ENCODE measurements around the gene TEX52.

The TEX52 gene

DNA sequence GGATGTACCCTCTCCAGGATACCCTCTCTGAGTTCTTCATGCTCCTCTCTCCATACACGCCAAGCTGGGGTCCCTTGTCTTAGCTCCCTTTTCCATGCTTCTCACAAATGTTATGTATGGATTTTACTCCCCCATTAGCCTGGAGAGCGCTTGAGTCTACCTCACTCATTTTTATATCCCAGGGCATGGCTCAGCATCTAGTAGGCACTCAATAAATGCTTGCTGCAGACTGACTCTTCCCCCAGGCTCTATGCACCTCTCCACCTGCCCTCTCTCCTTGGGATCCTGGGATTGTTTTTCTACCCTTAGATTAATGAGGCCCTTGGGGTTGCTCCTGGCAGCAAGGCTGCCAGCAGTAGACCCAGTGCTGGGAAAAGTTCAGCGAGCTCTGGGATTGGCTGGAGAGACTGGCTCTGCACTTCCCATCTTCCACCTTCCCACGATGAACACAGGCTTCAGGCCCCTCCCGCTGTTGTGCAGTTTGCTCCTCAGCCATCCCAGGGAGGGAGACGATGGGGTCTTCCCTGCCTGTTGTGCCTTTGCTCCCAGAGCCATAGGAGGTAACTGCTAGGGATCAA is 24.2 kb downstream of the TEX52 start:
- no peak for DNase-seq (ENCODE audit: low read depth)

DNA sequence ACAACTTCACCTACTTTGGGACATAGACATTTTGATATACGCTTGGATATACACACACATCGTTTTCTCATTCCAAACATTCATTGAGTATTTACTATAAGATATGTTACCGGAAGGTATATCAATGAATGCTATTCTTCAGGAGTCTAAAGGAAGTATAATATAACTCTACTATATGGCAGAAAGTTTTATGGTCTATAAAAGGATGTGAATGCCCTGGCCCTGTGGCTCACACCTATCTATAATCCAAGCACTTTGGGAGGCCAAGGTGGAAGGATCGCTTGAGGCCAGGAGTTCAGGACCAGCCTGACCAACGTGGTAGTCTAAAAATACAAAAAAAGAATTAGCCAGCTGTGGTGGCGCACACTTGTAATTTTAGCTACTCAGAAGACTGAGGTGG is 27.6 kb downstream of the TEX52 start:
- DNase-seq (ENCODE audit: low read depth) = no peak

DNA sequence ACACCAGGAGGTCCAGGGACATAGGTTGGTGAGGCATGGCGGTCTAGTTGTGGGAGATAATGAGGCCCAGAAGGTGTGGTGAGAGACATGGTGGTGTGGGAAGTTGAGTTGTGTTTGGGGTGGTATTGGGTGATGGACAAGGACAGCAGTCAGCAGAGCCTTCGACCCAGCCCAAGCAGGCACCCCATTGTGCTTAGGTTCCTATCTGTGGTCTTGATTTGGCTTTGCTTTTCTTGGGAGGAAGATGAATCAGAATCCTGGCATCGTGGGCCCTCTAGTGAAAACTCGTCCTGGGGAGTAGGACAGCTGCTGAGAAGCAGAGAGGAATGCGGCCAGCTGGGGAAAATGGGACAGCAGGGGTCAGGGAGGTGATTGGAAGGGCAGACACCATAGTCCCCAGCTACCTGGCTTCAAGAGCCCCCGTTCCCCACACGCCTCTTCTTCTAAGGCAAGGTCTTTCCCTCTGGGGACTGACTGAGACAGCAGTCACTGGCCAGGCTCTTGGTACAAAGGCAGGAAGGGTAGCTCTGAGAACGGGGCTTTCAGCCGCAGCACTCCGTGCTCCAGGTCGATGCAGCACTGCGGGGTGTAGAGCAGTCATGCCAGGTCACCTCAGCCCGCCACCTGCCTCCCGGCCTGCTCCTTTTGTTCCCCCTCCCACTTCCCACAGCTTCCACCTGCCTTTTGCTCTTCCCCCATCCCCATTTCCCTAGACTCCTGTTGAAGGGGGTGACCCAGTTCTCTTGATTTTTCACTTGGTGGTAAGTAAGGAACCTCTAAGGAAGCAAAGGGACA is 29.9 kb downstream of the TEX52 start:
- no peak for DNase-seq (ENCODE audit: low read depth)

DNA sequence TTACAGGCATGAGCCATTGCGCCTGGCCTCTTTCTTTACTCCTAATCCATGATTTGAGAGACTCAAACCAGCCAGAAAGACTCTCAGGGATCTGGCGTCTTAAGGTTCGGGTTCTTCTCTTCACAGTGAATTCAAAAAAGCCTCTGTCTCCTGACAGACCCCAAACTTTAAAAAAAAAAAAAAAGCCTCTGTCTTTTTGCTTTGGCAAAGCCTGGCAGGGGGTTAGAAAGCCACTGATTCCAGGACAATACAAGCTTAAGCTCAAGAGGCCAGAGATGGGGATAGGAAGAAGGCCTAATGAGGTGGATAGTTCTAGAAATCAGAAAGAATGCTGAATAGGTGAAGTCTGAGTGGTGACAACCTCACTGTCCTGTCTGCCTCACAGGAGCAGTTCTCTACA is 30.8 kb downstream of the TEX52 start:
- no peak for DNase-seq (ENCODE audit: low read depth)

DNA sequence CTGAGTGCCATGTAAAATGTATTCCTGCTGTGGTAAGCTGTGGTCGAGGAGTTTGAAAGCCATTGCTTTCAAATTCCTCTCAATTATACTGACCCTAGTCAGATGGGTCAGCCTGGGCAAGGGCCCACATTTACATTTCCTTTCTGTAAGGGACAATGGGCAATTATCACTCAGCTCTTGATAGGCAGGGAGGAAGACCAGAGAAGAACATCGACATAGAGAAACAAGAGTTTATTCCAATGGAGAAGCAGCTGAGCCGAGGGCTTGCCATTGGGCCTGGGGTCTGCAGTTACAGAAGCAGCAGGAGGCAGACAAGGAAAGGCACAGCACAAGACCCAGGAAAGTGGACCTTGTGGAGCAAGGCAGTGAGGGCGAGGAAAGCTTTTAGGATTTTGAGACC is 31.7 kb downstream of the TEX52 start:
- DNase-seq (ENCODE audit: low read depth) = no peak

GRCh38 chr12:2824541-2824940 is 32.3 kb downstream of the TEX52 start:
- peak; percentile 39 for DNase-seq (ENCODE audit: low read depth)

GRCh38 chr12:2823483-2823882 is 33.4 kb downstream of the TEX52 start:
- no peak for DNase-seq (ENCODE audit: low read depth)

DNA sequence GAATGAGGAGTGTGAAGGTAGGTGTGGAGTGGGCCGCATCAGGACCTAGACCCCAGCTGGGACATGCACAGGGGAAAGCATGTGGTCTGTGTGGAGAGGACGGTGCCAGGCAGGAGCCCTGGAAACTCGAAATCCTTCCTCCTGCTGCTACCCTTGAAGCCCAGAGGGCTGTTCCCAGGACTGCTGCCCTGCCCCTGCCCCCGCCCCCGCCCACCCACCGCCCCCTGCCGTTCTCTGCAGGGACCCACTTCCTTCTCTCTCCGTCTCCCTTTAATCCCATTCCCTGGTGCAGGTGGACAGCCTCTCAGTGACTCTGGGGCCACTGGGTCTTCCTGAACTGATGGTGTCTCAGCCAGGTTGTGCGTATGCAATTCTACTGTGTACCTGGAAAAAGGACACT is 36.4 kb downstream of the TEX52 start:
- no peak for DNase-seq (ENCODE audit: low read depth)

DNA sequence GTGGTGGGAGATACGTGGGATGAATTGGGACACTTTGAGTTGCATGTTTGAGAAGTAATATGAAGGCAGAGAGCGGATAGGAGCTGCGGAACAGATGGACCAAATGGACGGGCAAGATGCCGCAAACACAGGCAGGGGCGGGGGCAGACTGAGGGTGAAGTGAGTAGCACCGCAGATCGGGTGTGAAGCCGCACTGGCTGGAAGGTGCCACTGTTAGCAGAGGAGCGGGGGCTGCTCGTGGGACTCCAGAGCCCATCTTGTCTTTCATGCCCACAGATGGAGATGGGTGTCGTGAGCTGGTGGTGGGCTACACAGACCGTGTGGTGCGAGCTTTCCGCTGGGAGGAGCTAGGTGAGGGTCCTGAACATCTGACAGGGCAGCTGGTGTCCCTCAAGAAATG is 37.0 kb downstream of the TEX52 start:
- DNase-seq (ENCODE audit: low read depth) = no peak

DNA sequence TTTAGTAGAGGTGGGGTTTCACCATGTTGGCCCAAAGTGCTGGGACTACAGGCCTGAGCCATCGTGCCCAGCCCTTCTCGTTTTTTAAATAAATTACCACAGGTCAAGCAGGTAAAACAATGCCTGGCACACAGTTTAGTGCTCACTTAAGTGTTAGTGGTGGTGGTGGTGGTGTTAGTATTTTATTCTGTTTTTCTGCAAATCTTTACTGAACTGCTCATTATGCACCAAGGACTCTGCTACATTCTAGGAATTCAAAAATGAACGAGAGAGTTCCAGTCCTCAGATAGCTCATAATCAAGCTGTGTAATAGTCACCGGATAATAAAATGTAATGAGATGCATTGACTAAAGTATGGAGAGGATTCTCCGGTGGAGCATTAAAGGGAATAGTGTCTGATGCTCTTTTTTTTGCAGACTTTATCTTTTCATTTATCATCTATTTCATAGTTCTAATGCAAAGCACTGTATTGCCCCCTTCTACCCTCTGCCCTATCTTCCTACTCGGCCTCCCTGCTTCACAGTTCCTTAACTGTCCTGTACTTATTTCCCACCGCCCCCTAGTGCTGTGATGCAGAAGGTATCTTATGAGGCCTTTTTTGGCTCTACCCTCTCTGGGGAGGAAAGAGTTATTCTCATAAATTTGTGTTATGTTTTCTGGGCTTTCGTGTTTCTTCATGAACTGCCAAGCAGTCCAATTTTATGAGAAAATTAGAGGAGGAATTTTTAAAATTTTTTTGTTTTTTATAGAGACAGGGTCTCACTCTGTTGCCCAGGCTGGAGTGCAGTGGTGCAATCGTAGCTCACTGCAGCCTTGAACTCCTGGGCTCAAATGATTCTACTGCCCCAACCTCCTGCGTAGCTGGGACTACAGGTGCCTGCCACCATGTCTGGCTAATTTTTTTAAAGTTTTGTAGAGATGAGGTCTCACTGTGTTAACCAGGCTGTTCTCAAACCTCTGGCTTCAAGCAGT is 43.3 kb downstream of the TEX52 start:
- DNase-seq (ENCODE audit: low read depth) = peak; percentile 75

- peak; percentile 99 for DNase-seq (ENCODE audit: low read depth)
Observed at GRCh38 chr12:2812290-2813213, 44.3 kb downstream of the TEX52 start, which contains the start of gene ITFG2. Gene ITFG2, plus strand, starts transcription at chr12:2812668. Its CDS starts 93 bp downstream, at chr12:2812761.

DNA sequence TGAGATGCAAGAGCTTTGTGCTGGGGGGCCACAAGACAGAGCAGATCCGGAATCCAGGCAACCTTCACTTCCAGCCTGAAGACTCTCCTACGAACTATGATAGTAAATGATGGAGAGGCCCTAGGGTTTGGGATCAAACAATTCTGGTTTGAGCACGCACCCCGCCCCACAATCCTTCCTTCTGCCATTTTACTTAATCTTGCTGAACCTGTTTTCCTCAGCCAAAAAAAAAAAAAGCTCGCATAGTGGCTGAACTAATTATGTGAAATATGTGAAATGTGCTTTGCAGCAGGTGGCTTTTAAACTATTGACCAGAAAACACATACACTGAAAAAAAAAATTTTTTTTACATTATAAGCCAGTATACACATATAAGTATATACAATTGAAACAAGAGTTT is 45.0 kb downstream of the TEX52 start:
- DNase-seq (ENCODE audit: low read depth) = no peak

DNA sequence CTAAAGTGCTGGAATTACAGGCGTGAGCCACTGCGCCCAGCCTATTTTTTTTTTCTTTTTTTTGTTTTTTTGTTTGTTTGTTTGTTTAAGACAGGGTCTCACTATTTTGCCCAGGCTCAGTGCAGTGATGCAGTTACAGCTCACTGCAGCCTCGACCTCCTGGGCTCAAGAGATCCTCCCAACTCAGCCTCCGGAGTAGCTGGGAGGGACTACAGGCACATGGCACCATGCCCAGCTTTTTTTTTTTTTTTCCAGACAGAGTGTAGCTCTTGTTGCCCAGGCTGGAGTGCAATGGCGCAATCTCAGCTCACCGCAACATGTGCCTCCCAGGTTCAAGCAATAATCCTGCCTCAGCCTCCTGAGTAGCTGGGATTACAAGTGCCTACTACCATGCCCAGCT is 50.1 kb downstream of the TEX52 start:
- DNase-seq (ENCODE audit: low read depth) = peak; percentile 23

DNA sequence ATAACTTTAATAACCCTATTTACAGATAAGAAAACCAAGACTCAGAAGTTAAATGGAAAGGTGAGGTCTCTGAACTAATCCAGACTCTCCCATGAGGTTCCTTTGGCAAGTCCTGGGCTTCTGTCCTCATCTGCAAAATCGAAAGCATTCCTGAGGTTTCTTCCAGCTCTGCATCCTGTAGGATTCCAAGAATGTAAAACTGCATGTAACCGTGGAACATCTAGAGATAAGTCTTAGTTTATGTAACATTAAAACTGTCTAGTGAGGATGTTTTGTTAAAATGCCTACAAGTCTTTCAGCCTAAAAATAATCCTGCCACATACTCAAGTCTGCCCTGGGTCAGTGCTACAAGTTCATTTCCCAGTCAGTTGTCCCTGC is 51.7 kb downstream of the TEX52 start:
- no peak for DNase-seq (ENCODE audit: low read depth)

DNA sequence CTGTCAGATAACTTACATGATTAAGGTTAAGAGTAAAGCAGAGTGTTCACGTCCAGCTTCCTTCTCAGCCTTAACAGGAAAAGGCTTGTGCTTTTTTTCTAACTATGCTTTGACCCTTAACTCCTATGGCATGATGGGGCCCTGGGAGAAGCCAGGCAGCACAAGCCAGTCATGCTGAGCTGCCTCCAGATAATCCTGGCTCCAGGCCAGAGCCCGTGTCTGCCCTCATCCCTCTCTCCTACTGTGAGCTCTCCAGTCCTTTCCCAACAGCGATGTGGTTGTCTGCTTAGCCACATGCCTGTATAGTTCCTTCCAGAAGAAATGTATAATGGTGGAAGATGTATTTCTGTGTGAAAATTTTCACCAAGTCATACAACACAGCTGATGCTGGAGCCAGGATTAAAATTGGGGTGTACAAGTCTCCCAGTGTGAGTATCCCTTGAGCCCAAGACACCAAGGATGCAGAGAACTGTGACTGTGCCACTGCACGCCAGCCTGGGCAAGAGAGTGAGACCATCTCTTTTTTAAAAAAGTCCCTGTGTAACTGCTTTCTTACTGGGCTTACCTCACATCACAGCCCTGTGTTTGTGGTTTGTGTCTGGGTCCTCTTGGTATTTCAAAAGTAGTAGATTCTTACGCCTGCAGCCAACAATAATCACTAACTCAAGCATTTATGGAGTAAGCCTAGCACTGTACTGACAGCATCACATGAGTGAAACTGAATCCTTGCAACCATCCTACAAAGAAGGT is 52.3 kb downstream of the TEX52 start:
- DNase-seq (ENCODE audit: low read depth) = peak; percentile 83

DNA sequence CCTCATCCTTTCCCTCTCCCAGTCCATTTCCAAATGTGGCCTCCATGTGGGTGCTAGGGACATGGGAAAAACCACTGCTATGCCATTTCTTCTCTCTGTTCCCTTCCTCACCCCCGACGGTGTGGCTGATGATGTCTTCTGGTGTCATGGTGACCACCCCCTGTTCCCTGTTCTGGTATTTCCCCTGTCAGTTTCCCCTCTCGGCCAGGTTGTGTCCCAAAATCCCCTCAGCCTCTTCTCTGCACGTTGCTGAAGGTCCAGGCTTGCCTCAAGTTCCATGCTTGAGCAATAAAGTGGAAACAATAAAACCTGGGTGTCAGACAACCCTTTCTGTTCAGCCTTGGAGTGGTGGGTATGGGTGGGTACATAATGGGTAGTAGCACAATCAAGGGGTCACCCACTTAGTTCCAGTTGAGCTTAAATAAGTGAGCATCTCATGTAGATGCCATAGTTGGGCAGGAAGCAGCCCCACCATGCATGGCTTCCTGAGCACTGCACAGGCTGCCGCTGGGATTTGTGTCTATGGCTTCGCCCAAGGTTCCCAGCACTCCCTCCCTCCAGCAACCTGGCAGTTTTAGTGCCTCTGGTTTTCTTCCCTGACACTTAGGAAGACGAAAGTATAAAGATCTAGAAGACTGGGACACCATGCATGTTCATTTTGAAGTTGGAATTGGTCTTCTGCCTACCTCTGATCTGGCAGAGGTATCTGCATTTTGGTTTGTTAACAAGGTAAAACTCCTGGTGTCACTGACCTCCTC is 53.0 kb downstream of the TEX52 start:
- DNase-seq (ENCODE audit: low read depth) = no peak

DNA sequence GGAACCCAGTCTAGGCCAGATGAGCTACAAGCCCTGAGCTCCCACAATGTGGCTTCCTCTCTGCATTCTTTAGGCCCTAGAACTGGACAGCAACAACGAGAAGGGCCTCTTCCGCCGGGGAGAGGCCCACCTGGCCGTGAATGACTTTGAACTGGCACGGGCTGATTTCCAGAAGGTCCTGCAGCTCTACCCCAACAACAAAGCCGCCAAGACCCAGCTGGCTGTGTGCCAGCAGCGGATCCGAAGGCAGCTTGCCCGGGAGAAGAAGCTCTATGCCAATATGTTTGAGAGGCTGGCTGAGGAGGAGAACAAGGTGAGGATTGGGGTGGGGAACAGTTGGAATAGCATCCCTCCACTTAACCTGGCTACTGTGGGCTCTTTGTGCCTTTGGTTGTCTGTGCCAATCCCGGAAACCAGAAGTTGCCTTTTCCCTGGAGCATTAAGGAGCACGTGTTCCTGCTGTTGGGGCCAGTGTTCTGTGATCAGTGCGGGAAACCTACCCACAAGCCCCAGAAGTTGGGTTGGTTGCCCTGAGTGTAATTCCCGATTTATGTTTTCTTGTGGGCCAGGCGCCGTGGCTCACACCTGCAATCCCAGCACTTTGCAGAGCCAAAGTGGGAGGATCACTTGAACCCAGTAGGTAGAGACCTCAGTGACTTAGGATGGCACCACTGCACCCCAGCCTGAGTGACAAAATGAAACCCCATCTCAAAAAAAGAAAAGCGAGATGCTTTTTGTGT is 55.6 kb downstream of the TEX52 start:
- DNase-seq (ENCODE audit: low read depth) = no peak

- no peak for DNase-seq (ENCODE audit: low read depth)
Observed at GRCh38 chr12:2800046-2800570, 56.7 kb downstream of the TEX52 start.
